Astrocyte (in vitro differentiated cells and primary cell): ENCODE measurements around the gene ALKBH4.

ENCODE experiments used
- CTCF ChIP-seq: IDR thresholded peaks from 2 replicates; pipeline ENCODE4 v1.5.1; 2011; ENCODE audit warnings: low read depth, mild to moderate bottlenecking, inconsistent platforms, low read length, moderate library complexity; ENCODE audit not compliant: insufficient read depth
- EZH2 ChIP-seq: IDR thresholded peaks from 2 replicates; pipeline ENCODE4 v1.6.1; 2012; ENCODE audit warnings: mild to moderate bottlenecking, low read length, inconsistent platforms; ENCODE audit not compliant: insufficient read depth

- TF ChIP-seq CTCF (no peak), EZH2 (no peak)
Observed at GRCh38 chr7:102468478-102469350, 4.1 kb upstream of the ALKBH4 start.
